Endometrial microvascular endothelial cells (primary cell): Measurements from ENCODE around the gene SCARB1. TPM values are rescaled to one million over a fixed set of nuclear protein-coding genes. Genes with fewer than 3 reads are reported as not detected.

Source experiments
- in situ Hi-C: cut with HindIII; loops from 2 replicates; pipeline ENCODE4 v1.10.0; 2017; ENCODE audit warnings: low sequenced_read_pairs, low pct_unique_long_range_greater_than_20kb; ENCODE audit errors: inconsistent ontology term
- total RNA-seq: library from RNA; depleted of rRNA; stranded (reverse); fragments of >200 nt; gene quantifications from one replicate; pipeline ENCODE4 v1.2.3, GENCODE V29; 2015; ENCODE audit errors: inconsistent ontology term

Gene SCARB1
- total RNA-seq, 1 donor from 2014 or later: 67.9 TPM

GRCh38 chr12:124829708-124830304 lies 33.9 kb downstream of the SCARB1 start:
- in situ Hi-C loops: no loop called here

- in situ Hi-C loops: no loop called here
Observed at GRCh38 chr12:124829008-124829707, 34.5 kb downstream of the SCARB1 start.

- in situ Hi-C loops: no loop called here
Observed at GRCh38 chr12:124828264-124829007, 35.2 kb downstream of the SCARB1 start.

GRCh38 chr12:124827588-124828184 lies 36.0 kb downstream of the SCARB1 start:
- in situ Hi-C loops: no loop called here

- in situ Hi-C loops: no loop called here
Observed at GRCh38 chr12:124824195-124824594, 39.5 kb downstream of the SCARB1 start.

GRCh38 chr12:124823272-124823970 lies 40.2 kb downstream of the SCARB1 start:
- in situ Hi-C loops: no loop called here

GRCh38 chr12:124822218-124822617 lies 41.4 kb downstream of the SCARB1 start:
- in situ Hi-C loops: no loop called here

- in situ Hi-C loops: no loop called here
Observed at GRCh38 chr12:124821252-124822200, 42.1 kb downstream of the SCARB1 start.

GRCh38 chr12:124820199-124820598 lies 43.5 kb downstream of the SCARB1 start:
- in situ Hi-C loops: no loop called here

- in situ Hi-C loops: no loop called here
Observed at GRCh38 chr12:124819525-124819924, 44.1 kb downstream of the SCARB1 start.

GRCh38 chr12:124819080-124819479 lies 44.6 kb downstream of the SCARB1 start:
- in situ Hi-C loops: no loop called here

- in situ Hi-C loops: no loop called here
Observed at GRCh38 chr12:124817076-124818000, 46.3 kb downstream of the SCARB1 start.

- in situ Hi-C loops: no loop called here
Observed at GRCh38 chr12:124816295-124816854, 47.3 kb downstream of the SCARB1 start.

GRCh38 chr12:124814741-124815613 lies 48.7 kb downstream of the SCARB1 start:
- in situ Hi-C loops: no loop called here

GRCh38 chr12:124813782-124814181 lies 49.9 kb downstream of the SCARB1 start:
- in situ Hi-C loops: no loop called here

- in situ Hi-C loops: no loop called here
Observed at GRCh38 chr12:124812979-124813378, 50.7 kb downstream of the SCARB1 start.
